VCaP (cell line): ENCODE results near the gene PPP4R4.
A peak's percentile ranks its signal among the peaks of the same experiment; 100 is the strongest.

Source experiments
- H3K27ac ChIP-seq: fragments of 450-650 bp; 2 replicates; pipeline ENCODE4 v1.5.1; 2017
- TF ChIP-seq, protein P1 (sequence below): fragments of 450-650 bp; conservative IDR thresholded peaks from 2 replicates; pipeline ENCODE4 v1.5.1; 2017; ENCODE audit warnings: mild to moderate bottlenecking, moderate library complexity

The PPP4R4 gene

DNA sequence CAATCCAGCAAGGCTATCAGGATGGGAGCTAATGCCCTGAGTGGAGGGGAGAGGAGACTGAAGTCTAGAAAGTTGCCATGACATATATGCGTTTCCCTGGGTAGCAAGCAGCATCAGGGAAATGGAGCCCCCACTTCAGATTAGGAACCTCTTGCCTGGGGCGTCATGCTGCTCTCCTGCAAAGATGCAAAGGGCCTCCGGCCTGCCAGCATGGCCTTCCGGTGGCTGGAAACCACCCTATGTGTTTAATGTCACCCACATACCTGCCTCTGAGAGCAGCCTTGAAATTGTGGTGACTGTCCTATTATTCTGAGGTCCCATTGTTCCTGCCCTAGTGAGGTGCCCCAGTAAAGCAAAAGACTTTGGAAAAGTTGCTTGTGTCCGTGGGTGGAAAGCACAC, 34.7 kb upstream of the PPP4R4 start:
- TF ChIP-seq, protein P1, sequence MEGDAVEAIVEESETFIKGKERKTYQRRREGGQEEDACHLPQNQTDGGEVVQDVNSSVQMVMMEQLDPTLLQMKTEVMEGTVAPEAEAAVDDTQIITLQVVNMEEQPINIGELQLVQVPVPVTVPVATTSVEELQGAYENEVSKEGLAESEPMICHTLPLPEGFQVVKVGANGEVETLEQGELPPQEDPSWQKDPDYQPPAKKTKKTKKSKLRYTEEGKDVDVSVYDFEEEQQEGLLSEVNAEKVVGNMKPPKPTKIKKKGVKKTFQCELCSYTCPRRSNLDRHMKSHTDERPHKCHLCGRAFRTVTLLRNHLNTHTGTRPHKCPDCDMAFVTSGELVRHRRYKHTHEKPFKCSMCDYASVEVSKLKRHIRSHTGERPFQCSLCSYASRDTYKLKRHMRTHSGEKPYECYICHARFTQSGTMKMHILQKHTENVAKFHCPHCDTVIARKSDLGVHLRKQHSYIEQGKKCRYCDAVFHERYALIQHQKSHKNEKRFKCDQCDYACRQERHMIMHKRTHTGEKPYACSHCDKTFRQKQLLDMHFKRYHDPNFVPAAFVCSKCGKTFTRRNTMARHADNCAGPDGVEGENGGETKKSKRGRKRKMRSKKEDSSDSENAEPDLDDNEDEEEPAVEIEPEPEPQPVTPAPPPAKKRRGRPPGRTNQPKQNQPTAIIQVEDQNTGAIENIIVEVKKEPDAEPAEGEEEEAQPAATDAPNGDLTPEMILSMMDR, result no peak
- no peak overlapping the region for H3K27ac ChIP-seq

DNA sequence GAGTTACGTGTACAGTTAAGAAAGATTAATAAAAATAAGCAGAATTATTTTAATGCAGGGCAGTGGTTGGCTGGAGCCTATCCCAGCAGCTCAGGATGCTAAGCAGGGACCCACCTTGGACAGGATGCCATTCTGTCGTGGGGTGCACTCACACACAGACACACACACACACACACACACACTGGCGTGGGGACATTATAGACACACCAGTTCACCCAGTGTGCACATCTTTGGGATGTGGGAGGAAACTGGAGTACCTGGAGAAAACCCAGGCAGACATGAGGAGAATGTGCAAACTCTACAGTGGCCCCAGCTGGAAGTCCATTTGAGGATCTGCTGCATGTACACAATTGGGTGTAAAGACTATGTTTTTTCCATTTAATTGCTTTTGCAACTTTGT, 31.9 kb upstream of the PPP4R4 start:
- TF ChIP-seq, protein P1, result no peak
- no peak overlapping the region for H3K27ac ChIP-seq

DNA sequence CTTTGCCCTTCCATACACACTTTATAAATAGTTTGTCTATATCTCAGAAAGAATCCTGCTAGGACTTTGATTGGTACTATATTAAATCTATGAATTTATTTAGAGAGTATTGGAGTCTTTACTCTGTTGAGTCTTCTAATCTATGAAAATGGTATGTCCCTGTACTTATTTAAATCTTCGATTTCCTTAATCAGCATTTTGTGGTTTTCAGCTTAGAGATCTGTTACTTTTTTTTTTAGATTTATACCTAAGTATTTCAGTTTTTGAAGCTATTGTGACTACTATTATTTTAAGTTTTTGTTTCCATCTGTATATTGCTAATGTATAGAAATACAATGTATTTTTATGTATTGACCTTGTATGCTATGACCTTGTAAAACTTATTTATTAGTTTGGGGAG, 31.3 kb upstream of the PPP4R4 start:
- TF ChIP-seq, protein P1, result no peak

DNA sequence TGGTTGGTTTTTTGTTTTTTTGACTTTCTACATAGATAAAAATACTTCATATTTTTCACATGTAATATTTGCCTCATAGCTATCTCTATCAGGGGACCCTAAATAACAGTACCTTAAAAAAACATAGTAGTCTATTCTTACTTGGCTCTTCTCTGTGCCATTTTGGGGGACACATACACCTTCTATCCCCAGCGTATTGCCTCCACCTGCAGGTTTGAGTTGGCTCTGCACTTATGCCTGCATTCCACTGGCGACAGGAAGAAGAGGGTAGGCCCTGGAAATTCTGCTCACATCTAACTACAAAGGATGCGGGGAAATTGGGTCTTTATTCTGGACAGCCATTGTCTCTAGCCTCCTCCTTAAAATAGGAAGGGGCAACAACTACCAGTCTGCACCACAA, 30.9 kb upstream of the PPP4R4 start:
- no peak overlapping the region for H3K27ac ChIP-seq
- TF ChIP-seq, protein P1, result 0 out of 2 replicates have a peak, but pooled peaks have one; percentile 25

More for the DNA sequence above, 31.3 kb upstream of the PPP4R4 start:
- no peak overlapping the region for H3K27ac ChIP-seq

DNA sequence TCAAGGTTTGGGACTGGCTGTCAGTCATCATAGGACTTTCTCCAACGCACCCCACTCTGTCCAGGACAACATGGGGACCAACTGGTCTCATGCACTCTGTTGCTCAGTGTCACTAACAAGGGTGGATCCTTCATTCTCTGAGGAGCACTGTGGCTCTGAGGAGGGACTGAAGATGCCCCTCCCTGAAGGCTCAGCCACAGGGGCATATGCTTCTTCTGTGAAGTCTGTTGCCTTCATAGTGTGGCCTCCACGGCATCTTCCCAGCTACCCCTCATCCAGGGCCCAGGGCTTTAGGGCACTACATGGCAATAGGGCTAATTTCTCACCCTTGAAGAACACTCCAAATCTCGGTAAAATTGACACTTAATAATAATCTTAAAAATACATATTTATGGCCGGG, 30.4 kb upstream of the PPP4R4 start:
- no peak overlapping the region for H3K27ac ChIP-seq
- TF ChIP-seq, protein P1, result no peak

DNA sequence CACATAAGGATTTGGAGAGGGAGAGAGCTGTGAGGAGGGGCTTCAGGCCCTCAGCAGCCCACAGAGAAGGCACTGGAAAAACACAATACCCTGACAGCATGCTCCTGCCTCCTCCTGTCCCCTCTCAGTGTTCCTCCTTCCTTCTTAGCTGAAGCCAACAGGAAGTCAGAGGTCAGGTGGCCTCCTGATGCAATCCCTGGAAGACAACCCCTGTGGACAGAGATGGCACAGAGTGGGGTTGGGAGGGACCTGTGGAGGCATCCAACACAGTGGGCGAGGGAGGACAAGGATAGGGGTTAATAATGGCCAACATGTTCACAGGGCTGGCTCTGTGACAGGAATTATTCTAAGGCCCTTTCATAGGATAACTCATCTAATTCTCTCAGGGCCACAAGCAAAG, 29.4 kb upstream of the PPP4R4 start:
- H3K27ac ChIP-seq, result no peak overlapping the region
- TF ChIP-seq, protein P1, result no peak

DNA sequence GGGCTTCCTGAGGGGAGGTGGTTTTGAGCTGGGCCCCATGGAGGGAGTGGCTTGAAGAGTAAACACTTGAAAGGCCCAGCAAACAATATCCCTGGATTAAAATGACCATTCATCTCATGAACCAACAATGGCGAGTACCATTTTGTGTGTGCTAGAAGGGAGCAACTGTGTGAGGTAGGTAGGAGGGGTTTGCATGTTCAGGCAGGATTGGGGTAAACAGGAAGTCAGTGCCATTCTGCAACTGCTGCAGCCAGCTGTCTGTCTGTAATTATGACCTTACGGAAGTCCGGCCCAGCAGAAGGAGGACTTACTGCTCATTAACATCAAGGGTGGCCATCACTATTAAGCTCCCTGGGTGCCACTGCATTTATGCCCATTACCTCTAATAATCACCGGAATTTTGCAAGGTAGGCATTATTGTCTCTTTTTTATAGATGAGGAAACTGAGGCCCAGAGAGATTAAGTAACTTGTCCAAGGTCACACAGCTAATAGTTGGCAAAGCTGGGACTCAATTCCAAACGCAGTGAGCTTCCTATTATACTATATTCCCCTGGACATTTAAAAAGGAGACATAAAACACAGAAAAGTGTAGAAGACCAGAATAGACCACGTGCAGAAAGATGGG, 28.1 kb upstream of the PPP4R4 start:
- TF ChIP-seq, protein P1, result no peak
- H3K27ac ChIP-seq, result no peak overlapping the region
